ENCODE results near the gene SASH1. TPM values are rescaled to one million over a fixed set of nuclear protein-coding genes. Genes with fewer than 3 reads are reported as not detected.

The SASH1 gene
- total RNA-seq, 1 experiment from 2014 or later, result 9.8 TPM

- Histone ChIP-seq H3K27ac (ENCODE audit: low read length) (no peak overlapping the region), H3K4me3 (ENCODE audit: low read length) (no peak overlapping the region), H3K4me1 (ENCODE audit: insufficient read depth, low read length) (peaks cover 23% of the 10 kb centered on the region), H3K79me2 (ENCODE audit: low read length) (peaks cover 14% of the 10 kb centered on the region), H3K9me3 (ENCODE audit: low read length) (no peaks in the 10 kb centered on the region), H3F3A (ENCODE audit: low read length, unreplicated experiment) (no peaks in the 10 kb centered on the region), H3K4me2 (ENCODE audit: low read length) (no peak overlapping the region), H3K9ac (ENCODE audit: low read length) (no peak overlapping the region), H3K27me3 (ENCODE audit: low read length) (no peaks in the 10 kb centered on the region), H4K20me1 (ENCODE audit: low read length) (peaks cover 6% of the 10 kb centered on the region; the same call in 1 of the 2 replicates), H3K9me2 (replicated peaks; ENCODE audit: low read length) (no peaks in the 10 kb centered on the region), H3K36me3 (ENCODE audit: low read depth, low read length) (no peaks in the 10 kb centered on the region), H2AFZ (ENCODE audit: low read length) (no peak overlapping the region)
- no peak for TF ChIP-seq EZH2 (IDR thresholded peaks at IDR 0.05; ENCODE audit: low read length, unreplicated experiment)
- TF ChIP-seq EZH2phosphoT487 (IDR thresholded peaks at IDR 0.05; ENCODE audit: borderline replicate concordance, low read length), result no peak
- TF ChIP-seq CTCF (conservative IDR thresholded peaks at IDR 0.05; ENCODE audit: low read depth, low read length), result no peak
- DNase-seq, result no peak
- no TSS peak for BruUV-seq (replicated peaks)
- POLR2A ChIA-PET (ENCODE audit: unreplicated experiment), result no interaction called here
- intact Hi-C loops (cut with micrococcal nuclease), result loop anchor here (5.0 to 10.0 kb wide), 2 partner anchors 103 to 145 kb away; no protein-coding TSS in a partner anchor
- CTCF ChIA-PET, result no interaction called here
- ATAC-seq, result no peak
Measured at GRCh38 chr6:148339766-148340165, 2.9 kb upstream of the SASH1 start.

- ATAC-seq (no peak), DNase-seq (no peak)
- H3K4me2 ChIP-seq (ENCODE audit: low read length), result no peak overlapping the region
- intact Hi-C loops (cut with micrococcal nuclease), result loop anchor here (5.0 to 10.0 kb wide), 2 partner anchors 102 to 146 kb away; no protein-coding TSS in a partner anchor
- H3K9me3 ChIP-seq (ENCODE audit: low read length), result no peaks in the 10 kb centered on the region
- H2AFZ ChIP-seq (ENCODE audit: low read length), result no peak overlapping the region
- H3K36me3 ChIP-seq (ENCODE audit: low read depth, low read length), result no peaks in the 10 kb centered on the region
- no peak overlapping the region for H3K4me3 ChIP-seq (ENCODE audit: low read length)
- no peaks in the 10 kb centered on the region for H3K9me2 ChIP-seq (replicated peaks; ENCODE audit: low read length)
- BruUV-seq (replicated peaks), result no TSS peak
- POLR2A ChIA-PET (ENCODE audit: unreplicated experiment), result no interaction called here
- H3K9ac ChIP-seq (ENCODE audit: low read length), result no peak overlapping the region
- CTCF ChIA-PET, result no interaction called here
- TF ChIP-seq EZH2phosphoT487 (IDR thresholded peaks at IDR 0.05; ENCODE audit: borderline replicate concordance, low read length), result no peak
- TF ChIP-seq EZH2 (IDR thresholded peaks at IDR 0.05; ENCODE audit: low read length, unreplicated experiment), result no peak
- H3K27me3 ChIP-seq (ENCODE audit: low read length), result no peaks in the 10 kb centered on the region
- H3F3A ChIP-seq (ENCODE audit: low read length, unreplicated experiment), result no peaks in the 10 kb centered on the region
- H3K27ac ChIP-seq (ENCODE audit: low read length), result no peak overlapping the region
- H4K20me1 ChIP-seq (ENCODE audit: low read length), result peaks cover 6% of the 10 kb centered on the region; the same call in 1 of the 2 replicates
- peaks cover 18% of the 10 kb centered on the region for H3K4me1 ChIP-seq (ENCODE audit: insufficient read depth, low read length)
- peaks cover 22% of the 10 kb centered on the region for H3K79me2 ChIP-seq (ENCODE audit: low read length)
Measured at GRCh38 chr6:148340586-148341297, 1.9 kb upstream of the SASH1 start.

DNA sequence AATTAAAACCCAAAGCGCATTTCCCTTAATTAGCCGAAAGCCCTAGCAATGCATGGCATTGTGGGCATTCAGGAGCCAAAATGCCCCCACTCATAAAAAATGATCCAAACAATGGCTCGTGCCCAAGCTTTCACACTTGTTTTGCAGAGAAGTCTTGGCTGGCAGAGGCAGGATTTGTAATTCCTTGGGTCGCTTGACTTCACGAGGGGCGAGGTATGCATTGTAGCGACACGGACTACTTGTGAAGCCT, 613 bp upstream of the SASH1 start:
- POLR2A ChIA-PET (ENCODE audit: unreplicated experiment), result interaction anchor here (0.6 to 0.8 kb wide), 4 partner anchors 83 to 1172 kb away, joined by 4 to 17 read pairs (median 13); no protein-coding TSS in a partner anchor
- CTCF ChIA-PET, result interaction anchor here (0.5 to 1.5 kb wide), 2 partner anchors 102 to 162 kb away, joined by 3 to 4 read pairs; no protein-coding TSS in a partner anchor
- intact Hi-C loops (cut with micrococcal nuclease), result loop anchor here (2.0 to 10.0 kb wide), 5 partner anchors 35 to 147 kb away; no protein-coding TSS in a partner anchor

More for the DNA sequence above, 613 bp upstream of the SASH1 start:
- peaks cover 16% of the 10 kb centered on the region for H3K4me1 ChIP-seq (ENCODE audit: insufficient read depth, low read length)
- H2AFZ ChIP-seq (ENCODE audit: low read length), result peak overlapping the region; percentile 98
- ATAC-seq, result no peak; the same call in 1 of the 2 replicates
- H3K9ac ChIP-seq (ENCODE audit: low read length), result peak overlapping the region; percentile 96
- peak overlapping the region; percentile 93 for H3K4me2 ChIP-seq (ENCODE audit: low read length)
- H3F3A ChIP-seq (ENCODE audit: low read length, unreplicated experiment), result no peaks in the 10 kb centered on the region
- no peak for DNase-seq
- H3K27ac ChIP-seq (ENCODE audit: low read length), result peak overlapping the region; percentile 92
- H4K20me1 ChIP-seq (ENCODE audit: low read length), result peaks cover 6% of the 10 kb centered on the region; the same call in 1 of the 2 replicates
- H3K79me2 ChIP-seq (ENCODE audit: low read length), result peaks cover 34% of the 10 kb centered on the region
- TF ChIP-seq EZH2phosphoT487 (IDR thresholded peaks at IDR 0.05; ENCODE audit: borderline replicate concordance, low read length) (no peak), CTCF (conservative IDR thresholded peaks at IDR 0.05; ENCODE audit: low read depth, low read length) (no peak), EZH2 (IDR thresholded peaks at IDR 0.05; ENCODE audit: low read length, unreplicated experiment) (no peak)
- H3K36me3 ChIP-seq (ENCODE audit: low read depth, low read length), result no peaks in the 10 kb centered on the region
- H3K27me3 ChIP-seq (ENCODE audit: low read length), result no peaks in the 10 kb centered on the region
- no peaks in the 10 kb centered on the region for H3K9me2 ChIP-seq (replicated peaks; ENCODE audit: low read length)
- no TSS peak for BruUV-seq (replicated peaks)
- H3K4me3 ChIP-seq (ENCODE audit: low read length), result peak overlapping the region; percentile 78
- H3K9me3 ChIP-seq (ENCODE audit: low read length), result no peaks in the 10 kb centered on the region

Measured in PC-3 (cell line).